Activated CD4-positive, alpha-beta T cell treated with anti-CD3 and anti-CD28 coated beads for 4 hours (primary cell): ENCODE measurements around the gene XRCC5.
"Not testable (repeated sequence)": the region's sequence is repeated elsewhere in the genome, so short reads cannot be mapped to it uniquely, and the experiment has no call there.

Experiments used
- DNase-seq, 2 donors: peaks; one replicate each; pipeline ENCODE4 v3.0.0-alpha.2; 2020

The XRCC5 gene

DNA sequence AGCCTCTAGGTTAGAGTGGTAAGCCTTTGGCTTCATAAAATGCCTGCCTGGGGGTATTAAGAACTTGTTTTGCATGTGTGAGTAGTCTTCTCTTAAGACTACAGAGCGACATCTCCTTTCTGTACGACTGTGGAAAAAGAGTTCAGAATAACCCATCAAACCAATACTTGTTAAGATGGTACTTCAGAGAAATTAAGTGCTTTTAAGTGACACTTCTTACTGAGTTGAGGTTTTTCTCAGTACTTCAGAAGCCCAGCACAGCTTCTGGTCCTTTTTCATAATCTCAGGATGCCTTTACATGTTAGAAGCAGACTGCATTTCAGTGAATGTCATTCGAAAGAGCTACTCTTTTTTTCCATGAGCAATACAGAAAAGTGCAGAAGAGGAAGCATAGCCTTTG, 10.8 kb downstream of the XRCC5 start:
- DNase-seq = no peak

DNA sequence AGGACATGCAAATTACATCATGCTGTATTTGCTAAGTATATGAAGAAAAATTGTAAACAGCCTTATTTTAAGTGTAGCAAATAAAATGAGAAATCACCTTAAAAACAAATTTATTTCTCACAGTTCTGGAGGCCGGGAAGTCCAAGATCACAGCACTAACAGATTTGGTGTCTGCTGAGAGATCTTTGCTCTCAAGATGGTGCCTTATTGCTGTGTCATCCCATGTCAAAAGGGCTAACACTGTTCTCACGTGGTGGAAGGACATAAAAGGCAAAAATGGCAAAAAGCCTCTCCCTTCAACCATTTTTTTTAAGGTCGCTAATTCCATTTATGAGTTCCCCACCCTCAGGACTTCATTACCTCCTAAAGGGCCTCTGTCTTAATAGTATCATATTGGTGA, 12.1 kb downstream of the XRCC5 start:
- no peak for DNase-seq

- no peak for DNase-seq
Measured at GRCh38 chr2:216126943-216127342, 17.8 kb downstream of the XRCC5 start.

DNA sequence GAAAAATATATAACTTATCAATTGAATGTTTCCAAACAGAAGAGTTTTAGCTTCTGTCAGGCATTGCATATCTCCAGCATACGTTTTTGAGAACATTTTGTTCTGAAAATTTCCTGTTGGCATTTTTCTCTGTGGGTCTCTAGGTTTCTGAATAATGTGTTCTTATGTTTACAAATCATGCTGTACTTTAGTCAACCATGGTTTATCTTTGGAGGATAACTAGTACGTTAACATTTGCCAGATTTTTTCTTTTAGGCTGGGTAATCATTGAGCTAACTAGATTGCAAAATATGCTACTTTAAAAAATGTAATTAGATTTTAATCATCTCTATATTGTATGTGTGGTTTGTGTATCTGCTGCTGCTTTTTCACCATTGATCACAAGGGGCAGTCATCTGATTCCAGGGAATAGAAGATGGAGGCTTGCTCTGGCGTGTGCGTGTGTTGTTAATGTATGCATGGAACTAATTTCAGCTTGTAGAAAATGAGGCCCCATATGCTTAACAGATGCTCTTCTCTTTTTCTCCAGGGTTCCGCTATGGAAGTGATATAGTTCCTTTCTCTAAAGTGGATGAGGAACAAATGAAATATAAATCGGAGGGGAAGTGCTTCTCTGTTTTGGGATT, 21.3 kb downstream of the XRCC5 start:
- DNase-seq = no peak

DNA sequence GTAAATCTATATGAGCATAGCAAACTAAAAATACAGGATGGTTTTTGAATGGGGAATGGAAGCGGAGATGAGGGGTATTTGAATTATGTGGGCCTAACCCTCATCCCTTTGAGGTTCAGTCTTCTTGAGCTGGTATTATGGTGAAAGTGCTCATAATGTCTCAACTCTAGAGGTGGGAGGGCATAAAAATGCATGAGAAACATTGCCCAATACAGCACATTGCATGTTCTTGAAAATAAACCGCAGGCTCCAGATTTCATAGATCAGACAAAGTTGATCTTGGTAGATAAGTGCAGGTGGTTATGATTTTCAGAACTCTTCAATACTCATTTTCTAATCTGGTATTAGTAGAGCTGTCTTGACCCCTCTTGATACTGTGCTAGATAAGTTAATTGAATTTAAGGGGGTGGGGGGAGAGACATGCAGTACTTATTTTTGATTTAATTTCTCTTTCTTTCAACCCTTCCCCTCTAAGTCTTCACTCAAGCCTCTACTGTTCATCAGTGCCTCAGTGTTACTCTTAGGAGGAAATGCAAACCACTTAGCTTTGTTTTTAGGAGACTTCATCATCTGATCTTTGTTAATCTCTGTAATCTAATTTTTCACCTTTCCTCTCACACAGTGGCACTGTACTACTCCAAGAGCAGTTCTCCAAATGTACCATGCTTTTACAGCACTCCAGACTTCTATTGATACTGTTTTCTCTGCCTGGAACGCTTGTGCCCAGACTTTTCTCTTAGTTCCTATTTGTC, 22.2 kb downstream of the XRCC5 start:
- no peak for DNase-seq

GRCh38 chr2:216132585-216132984, 23.4 kb downstream of the XRCC5 start:
- no peak for DNase-seq

GRCh38 chr2:216133397-216133796, 24.2 kb downstream of the XRCC5 start:
- DNase-seq = no peak

DNA sequence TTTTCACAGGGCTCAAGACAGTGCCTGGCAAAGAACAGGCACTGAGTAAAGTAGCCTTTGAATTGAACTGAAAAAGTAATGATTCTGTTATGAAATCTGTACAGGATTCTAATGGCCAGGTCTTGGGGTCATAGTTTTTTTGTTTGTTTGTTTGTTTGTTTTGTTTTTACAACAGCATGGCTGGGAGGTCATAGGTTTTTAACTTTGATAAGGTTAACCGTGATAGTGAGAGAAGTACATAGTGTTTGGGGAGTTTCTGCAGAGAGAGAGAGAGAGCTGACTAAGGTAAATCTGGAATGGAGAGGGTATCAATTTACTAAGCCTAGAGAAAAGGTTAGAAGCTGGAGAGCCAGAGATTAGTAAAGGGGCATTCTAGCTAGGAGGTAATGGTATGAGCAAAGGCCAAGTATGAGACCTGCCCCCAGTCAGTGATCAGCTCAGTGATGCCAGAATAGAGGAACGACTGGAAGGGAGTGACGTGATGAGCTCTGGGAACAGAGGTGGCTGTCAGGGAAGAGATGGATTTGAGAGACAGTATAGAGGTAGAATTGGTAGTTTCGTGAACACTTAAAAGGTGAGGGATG, 25.9 kb downstream of the XRCC5 start:
- no peak for DNase-seq

DNA sequence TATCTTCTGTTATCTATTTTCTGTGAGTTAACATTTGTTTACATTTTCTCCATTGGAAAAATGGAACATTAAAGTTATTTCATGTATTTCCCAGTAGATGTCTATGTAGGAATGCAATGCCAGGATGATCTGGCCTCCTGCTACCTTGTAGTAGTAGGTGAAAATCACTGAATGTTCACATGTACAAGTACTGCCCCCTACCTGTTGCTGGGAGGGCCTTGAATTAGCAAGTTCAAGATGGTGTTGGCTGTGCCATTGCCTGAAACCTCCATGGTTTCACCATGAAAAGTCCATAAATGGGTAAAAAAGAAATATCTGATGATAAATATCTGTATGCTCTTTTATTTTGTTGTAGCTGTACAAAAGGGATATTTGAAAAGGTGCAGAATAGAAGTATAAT, 30.7 kb downstream of the XRCC5 start:
- DNase-seq = peak; percentile 13 to 25

GRCh38 chr2:216141516-216141915, 32.4 kb downstream of the XRCC5 start:
- not testable (repeated sequence) for DNase-seq

- peak; percentile 11 for DNase-seq
Measured at GRCh38 chr2:216142540-216142939, 33.4 kb downstream of the XRCC5 start.

DNA sequence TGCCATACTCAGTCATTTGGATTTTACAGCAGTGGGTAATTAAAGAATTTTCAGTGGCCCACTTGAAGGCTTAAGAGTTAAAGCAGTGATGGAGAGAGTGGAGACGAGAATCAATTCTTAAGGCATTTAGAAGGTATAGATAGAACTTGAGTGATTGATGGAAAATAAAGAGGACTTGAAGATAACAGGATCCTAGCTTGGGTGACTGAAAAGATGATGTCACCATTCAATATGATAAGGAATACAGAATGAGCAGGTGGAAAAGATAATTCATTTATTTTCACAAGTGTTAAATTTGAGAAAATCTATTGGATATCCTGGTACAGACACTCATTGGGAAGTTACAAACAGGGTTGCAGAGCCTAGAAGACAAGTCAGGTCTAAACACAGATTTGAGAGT, 35.2 kb downstream of the XRCC5 start:
- no peak for DNase-seq

GRCh38 chr2:216144857-216145256, 35.7 kb downstream of the XRCC5 start:
- no peak for DNase-seq

GRCh38 chr2:216146573-216146972, 37.4 kb downstream of the XRCC5 start:
- no peak for DNase-seq

DNA sequence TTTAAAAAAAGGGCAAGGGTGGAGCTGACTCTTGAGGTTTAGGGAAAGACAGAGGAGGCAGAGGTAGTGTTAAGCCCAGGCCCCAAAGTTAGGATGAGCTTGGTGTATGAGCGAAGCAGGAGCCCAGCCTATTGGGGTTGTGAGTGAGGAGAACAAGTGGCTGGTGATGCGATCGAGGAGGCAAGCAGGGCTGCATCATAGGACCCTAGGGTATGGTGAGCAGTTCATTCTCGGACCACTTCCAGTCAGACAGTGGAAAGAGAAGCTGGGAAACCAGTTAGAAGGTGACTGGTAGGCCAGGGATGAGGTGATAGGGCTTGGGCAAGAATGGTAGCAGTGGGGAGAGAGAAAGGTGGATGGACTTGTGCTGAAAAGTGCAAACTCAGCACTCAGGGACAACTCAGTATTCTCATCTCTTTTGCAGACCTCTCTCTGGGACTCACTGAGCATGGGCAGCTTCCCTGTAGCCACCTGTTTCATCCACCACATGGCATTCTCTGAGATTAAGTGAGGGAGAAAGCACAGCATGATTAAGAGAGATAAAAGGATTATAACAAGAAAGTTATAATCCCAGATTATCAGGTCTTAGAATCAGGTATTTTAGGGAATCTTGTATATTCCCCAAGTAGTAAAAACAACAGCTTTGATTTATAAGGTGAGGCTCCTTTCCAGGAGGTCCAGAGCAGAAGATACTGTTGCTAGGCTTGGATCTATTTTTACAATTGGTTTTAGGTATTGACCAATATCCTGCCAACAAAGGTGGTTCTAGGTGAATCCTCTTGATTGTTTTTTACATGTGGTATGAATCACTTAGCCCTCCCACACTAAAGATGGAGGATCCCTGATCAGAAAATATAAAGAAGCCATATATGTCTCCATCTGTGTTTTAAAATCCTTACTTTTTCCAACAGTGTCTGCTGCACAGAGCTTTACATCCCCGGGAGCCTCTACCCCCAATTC, 38.3 kb downstream of the XRCC5 start:
- DNase-seq = no peak

GRCh38 chr2:216148983-216149382, 39.8 kb downstream of the XRCC5 start:
- DNase-seq = no peak

DNA sequence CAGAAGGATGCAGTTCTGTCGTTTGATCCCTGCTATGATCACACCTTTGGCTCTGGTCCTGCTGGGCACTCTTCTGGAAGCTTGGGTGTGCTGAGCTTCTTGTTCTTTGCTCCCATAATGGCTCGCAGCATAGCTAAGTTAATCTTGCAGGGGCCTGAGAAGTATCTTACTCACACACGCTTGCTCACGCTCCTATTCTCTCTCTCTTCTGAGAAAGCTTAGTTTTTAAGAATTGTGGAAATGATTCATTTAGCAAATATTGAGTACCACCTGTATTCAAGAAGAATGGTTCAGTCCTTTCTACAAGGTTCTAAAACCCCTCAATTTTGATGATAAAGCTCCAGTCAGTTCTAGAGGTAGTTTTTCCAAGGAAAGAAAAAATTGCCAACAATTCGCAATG, 40.6 kb downstream of the XRCC5 start:
- DNase-seq = no peak

GRCh38 chr2:216151313-216152025, 42.3 kb downstream of the XRCC5 start:
- DNase-seq = no peak

- DNase-seq = no peak
Measured at GRCh38 chr2:216155954-216156353, 46.8 kb downstream of the XRCC5 start.

DNA sequence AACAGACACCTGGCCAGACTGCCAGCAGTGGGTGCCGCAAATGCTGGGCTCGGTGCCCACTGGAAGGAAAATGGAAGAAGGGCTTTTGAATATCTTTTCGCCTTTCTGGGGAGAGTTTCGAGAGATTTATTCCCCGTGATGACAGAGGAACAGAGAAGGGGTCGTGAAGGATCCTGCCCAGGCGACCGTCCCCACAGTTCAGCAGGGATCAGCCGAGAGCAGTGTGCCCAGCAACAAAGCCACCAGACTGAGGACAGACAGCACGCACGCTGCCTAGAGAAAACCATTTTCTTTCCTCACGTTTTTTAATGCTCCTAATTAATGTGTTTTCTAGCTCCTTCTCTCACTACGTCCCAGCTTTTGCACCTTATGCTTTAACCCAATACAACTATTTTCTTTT, 47.7 kb downstream of the XRCC5 start:
- DNase-seq = no peak

DNA sequence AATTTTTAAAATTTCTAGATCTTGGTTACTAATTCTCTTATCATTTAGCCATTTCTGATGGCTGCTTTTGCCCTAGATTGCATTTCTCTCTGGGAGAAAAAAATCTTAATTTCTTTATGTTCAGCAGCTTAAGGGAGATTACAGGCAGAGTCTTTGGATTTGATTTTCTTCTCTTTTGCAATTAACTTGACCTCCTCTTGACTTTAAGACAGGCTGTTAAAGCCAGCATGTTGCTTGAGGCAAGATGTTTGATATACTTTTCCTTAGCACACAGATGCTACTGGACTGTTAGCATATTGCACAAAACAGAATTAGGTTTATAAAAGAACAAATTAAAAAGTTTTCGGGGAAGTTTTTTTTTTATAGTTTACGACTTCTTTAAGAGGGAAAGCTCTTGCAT, 50.0 kb downstream of the XRCC5 start:
- no peak for DNase-seq

DNA sequence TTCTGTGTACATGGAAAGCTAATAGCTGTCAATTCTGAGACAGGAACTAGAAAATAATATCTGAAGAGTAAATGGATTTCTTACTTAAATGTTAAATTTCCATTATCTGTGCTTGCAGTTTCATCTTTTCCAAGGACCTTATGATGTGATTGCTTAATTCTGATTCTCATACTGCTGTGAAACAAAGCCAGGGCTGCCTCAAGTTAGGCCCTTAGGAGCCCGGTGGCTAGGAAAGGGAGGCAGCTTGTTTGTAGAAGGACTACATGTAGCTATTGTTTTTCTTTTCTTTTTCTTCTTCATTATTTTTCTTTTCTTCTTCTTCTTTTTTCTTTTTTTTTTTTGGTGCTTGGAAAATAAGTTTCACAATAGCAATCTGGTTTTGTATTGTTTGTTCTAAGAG, 50.5 kb downstream of the XRCC5 start:
- no peak for DNase-seq

DNA sequence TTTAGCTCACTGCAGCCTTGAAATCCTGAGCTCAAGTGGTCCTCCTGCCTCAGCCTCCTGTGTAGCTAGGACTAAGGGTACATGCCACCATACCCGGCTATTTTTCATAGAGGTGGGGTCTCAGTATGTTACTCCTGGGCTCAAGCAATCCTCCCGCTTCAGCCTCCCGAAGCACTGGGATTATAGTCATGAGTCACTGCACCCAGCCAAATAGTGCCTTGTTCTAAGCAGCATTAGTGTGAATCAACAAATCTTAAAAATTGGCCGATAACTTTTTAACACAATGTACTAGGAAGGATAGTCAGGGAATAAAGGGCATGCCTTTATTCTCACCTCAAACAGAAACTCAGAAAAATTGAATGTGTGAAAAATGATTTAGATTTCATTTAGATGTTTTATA, 51.6 kb downstream of the XRCC5 start:
- DNase-seq = no peak
